ENCODE results near the gene MAGOH.

The MAGOH gene

DNA sequence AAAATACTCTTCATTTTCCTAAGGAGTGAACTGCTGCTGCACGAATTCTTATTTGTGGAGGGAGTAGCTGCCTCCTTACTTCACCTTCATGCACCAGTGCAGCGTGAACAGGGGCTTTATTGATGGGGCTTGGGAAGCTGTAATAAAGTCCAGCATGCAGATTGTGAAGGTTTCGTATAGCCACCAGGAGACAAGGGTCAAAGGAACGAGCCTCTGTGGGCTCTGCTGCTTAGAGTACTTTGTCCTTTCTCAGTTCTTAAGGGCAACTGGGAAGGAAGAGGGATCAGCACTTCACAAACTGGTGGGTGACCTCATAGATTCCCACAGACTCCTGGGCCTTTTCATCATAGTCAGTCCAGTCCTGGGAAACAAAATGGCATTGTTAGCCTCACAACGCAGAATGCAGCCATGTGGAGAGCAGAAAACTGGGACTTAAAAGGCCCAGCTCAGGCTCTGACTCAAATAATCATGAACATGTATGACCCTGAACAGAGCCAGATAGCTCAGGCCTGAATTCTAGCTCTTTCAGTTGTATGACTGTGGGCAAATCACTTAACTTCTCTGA, 23.9 kb downstream of the MAGOH start:
- Histone ChIP-seq H3K14ac (ENCODE audit: low read length in 2 of 2) (no peak overlapping the region), H3K23ac (ENCODE audit: low read length in 2 of 2) (no peak overlapping the region), H3K27ac (ENCODE audit: low read length, poor library complexity, severe bottlenecking) (no peak overlapping the region), H3K27me3 (ENCODE audit: control insufficient read depth in 1 of 2, insufficient read depth in 1 of 2, low read length in 2 of 2) (no peaks in the 10 kb centered on the region), H3K4ac (ENCODE audit: low read depth in 1 of 2, low read length in 2 of 2) (no peak overlapping the region), H4K91ac (ENCODE audit: low read length) (no peak overlapping the region), H3K4me2 (ENCODE audit: low read length, poor library complexity, severe bottlenecking) (no peak overlapping the region), H4K8ac (ENCODE audit: low read length) (no peak overlapping the region), H3K9ac (ENCODE audit: low read length) (no peak overlapping the region), H3K18ac (ENCODE audit: low read depth in 1 of 2, low read length in 2 of 2) (no peak overlapping the region), H2AFZ (ENCODE audit: low read depth, low read length) (no peak overlapping the region), H3K36me3 (ENCODE audit: control insufficient read depth in 1 of 2, insufficient read depth in 2 of 2, low read depth in 1 of 2, low read length in 2 of 2) (peaks cover 38 to 90% of the 10 kb centered on the region in 2 experiments), H2BK5ac (ENCODE audit: low read depth, low read length, poor library complexity, severe bottlenecking) (no peak overlapping the region), H2BK120ac (ENCODE audit: low read depth, low read length) (no peak overlapping the region), H3K9me3 (ENCODE audit: control insufficient read depth, low read length) (no peaks in the 10 kb centered on the region), H3K79me1 (replicated peaks; ENCODE audit: low read length, poor library complexity, severe bottlenecking) (peaks cover 28% of the 10 kb centered on the region), H2AK5ac (ENCODE audit: low read length, severe bottlenecking) (no peak overlapping the region), H2BK15ac (ENCODE audit: low read depth, poor library complexity, severe bottlenecking) (no peak overlapping the region), H3K4me1 (ENCODE audit: control insufficient read depth, insufficient read depth, low read depth, low read length) (peaks cover 2% of the 10 kb centered on the region), H3K4me3 (ENCODE audit: insufficient read depth in 1 of 2, low read depth in 1 of 2, low read length in 2 of 2) (no peak overlapping the region), H2BK12ac (ENCODE audit: low read length in 2 of 2) (no peak overlapping the region)
- no peak for DNase-seq
- 95% methylated on average over 5 of the region's 5 CpGs for WGBS

DNA sequence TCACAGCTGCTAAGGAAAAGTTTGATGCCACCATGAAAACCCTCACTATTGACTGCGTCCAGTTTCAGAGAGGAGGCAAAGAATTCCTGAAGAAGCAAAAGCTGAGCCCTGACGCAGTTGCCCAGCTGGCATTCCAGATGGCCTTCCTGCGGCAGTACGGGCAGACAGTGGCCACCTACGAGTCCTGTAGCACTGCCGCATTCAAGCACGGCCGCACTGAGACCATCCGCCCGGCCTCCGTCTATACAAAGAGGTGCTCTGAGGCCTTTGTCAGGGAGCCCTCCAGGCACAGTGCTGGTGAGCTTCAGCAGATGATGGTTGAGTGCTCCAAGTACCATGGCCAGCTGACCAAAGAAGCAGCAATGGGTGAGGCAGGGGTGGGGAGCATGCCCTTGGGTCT, 27.4 kb downstream of the MAGOH start:
- Histone ChIP-seq H3K18ac (ENCODE audit: low read depth in 1 of 2, low read length in 2 of 2) (no peak overlapping the region), H2BK120ac (ENCODE audit: low read depth, low read length) (no peak overlapping the region), H3K4me3 (ENCODE audit: insufficient read depth in 1 of 2, low read depth in 1 of 2, low read length in 2 of 2) (no peak overlapping the region), H3K9ac (ENCODE audit: low read length) (no peak overlapping the region), H2AK5ac (ENCODE audit: low read length, severe bottlenecking) (no peak overlapping the region), H3K23ac (ENCODE audit: low read length in 2 of 2) (no peak overlapping the region), H2BK5ac (ENCODE audit: low read depth, low read length, poor library complexity, severe bottlenecking) (no peak overlapping the region), H3K9me3 (ENCODE audit: control insufficient read depth, low read length) (no peaks in the 10 kb centered on the region), H3K27me3 (ENCODE audit: control insufficient read depth in 1 of 2, insufficient read depth in 1 of 2, low read length in 2 of 2) (no peaks in the 10 kb centered on the region), H4K91ac (ENCODE audit: low read length) (no peak overlapping the region), H2BK15ac (ENCODE audit: low read depth, poor library complexity, severe bottlenecking) (no peak overlapping the region), H4K8ac (ENCODE audit: low read length) (no peak overlapping the region), H3K4ac (ENCODE audit: low read depth in 1 of 2, low read length in 2 of 2) (no peak overlapping the region), H3K79me1 (replicated peaks; ENCODE audit: low read length, poor library complexity, severe bottlenecking) (peaks cover 22% of the 10 kb centered on the region), H3K14ac (ENCODE audit: low read length in 2 of 2) (no peak overlapping the region), H3K27ac (ENCODE audit: low read length, poor library complexity, severe bottlenecking) (no peak overlapping the region), H2AFZ (ENCODE audit: low read depth, low read length) (no peak overlapping the region), H3K4me2 (ENCODE audit: low read length, poor library complexity, severe bottlenecking) (no peak overlapping the region), H3K36me3 (ENCODE audit: control insufficient read depth in 1 of 2, insufficient read depth in 2 of 2, low read depth in 1 of 2, low read length in 2 of 2) (peaks cover 37 to 72% of the 10 kb centered on the region in 2 experiments), H3K4me1 (ENCODE audit: control insufficient read depth, insufficient read depth, low read depth, low read length) (no peaks in the 10 kb centered on the region), H2BK12ac (ENCODE audit: low read length in 2 of 2) (no peak overlapping the region)
- 98% methylated on average over 11 of the region's 11 CpGs for WGBS
- DNase-seq = no peak

DNA sequence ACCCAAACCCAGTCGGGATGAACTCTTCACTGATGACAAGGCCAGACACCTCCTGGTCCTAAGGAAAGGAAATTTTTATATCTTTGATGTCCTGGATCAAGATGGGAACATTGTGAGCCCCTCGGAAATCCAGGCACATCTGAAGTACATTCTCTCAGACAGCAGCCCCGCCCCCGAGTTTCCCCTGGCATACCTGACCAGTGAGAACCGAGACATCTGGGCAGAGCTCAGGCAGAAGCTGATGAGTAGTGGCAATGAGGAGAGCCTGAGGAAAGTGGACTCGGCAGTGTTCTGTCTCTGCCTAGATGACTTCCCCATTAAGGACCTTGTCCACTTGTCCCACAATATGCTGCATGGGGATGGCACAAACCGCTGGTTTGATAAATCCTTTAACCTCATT, 28.0 kb downstream of the MAGOH start:
- Histone ChIP-seq H3K4ac (ENCODE audit: low read depth in 1 of 2, low read length in 2 of 2) (no peak overlapping the region), H3K23ac (ENCODE audit: low read length in 2 of 2) (no peak overlapping the region), H2BK15ac (ENCODE audit: low read depth, poor library complexity, severe bottlenecking) (no peak overlapping the region), H3K9ac (ENCODE audit: low read length) (no peak overlapping the region), H4K91ac (ENCODE audit: low read length) (no peak overlapping the region), H3K27me3 (ENCODE audit: control insufficient read depth in 1 of 2, insufficient read depth in 1 of 2, low read length in 2 of 2) (no peaks in the 10 kb centered on the region), H3K4me1 (ENCODE audit: control insufficient read depth, insufficient read depth, low read depth, low read length) (no peaks in the 10 kb centered on the region), H2AFZ (ENCODE audit: low read depth, low read length) (no peak overlapping the region), H3K36me3 (ENCODE audit: control insufficient read depth in 1 of 2, insufficient read depth in 2 of 2, low read depth in 1 of 2, low read length in 2 of 2) (peaks cover 43 to 69% of the 10 kb centered on the region in 2 experiments), H3K18ac (ENCODE audit: low read depth in 1 of 2, low read length in 2 of 2) (no peak overlapping the region), H2AK5ac (ENCODE audit: low read length, severe bottlenecking) (no peak overlapping the region), H3K9me3 (ENCODE audit: control insufficient read depth, low read length) (no peaks in the 10 kb centered on the region), H3K79me1 (replicated peaks; ENCODE audit: low read length, poor library complexity, severe bottlenecking) (peaks cover 24% of the 10 kb centered on the region), H3K4me3 (ENCODE audit: insufficient read depth in 1 of 2, low read depth in 1 of 2, low read length in 2 of 2) (no peak overlapping the region), H2BK5ac (ENCODE audit: low read depth, low read length, poor library complexity, severe bottlenecking) (no peak overlapping the region), H4K8ac (ENCODE audit: low read length) (no peak overlapping the region), H2BK120ac (ENCODE audit: low read depth, low read length) (no peak overlapping the region), H2BK12ac (ENCODE audit: low read length in 2 of 2) (no peak overlapping the region), H3K27ac (ENCODE audit: low read length, poor library complexity, severe bottlenecking) (no peak overlapping the region), H3K4me2 (ENCODE audit: low read length, poor library complexity, severe bottlenecking) (no peak overlapping the region), H3K14ac (ENCODE audit: low read length in 2 of 2) (no peak overlapping the region)
- WGBS = 96% methylated on average over 6 of the region's 7 CpGs
- DNase-seq = no peak

DNA sequence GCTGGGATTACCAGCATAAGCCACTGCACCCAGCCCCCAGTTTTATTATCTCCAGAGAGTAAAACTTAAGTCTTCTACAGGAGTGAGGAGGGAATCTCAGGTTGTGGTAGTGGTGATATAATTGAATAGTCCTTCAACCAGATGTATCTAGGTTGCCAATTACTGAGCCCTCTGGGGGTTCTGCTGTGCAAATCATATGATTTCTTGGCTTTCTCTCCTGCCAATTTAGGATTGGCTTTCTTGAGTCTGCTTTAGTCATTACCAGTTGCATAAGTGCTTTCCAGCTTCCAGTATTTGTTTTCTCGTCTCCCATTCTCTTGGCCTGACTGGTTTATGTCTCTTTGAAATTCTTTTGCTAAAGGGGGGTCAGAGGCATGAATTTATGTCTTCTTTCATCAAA, 30.6 kb downstream of the MAGOH start:
- peaks cover 36 to 70% of the 10 kb centered on the region in 2 experiments for H3K36me3 ChIP-seq (ENCODE audit: control insufficient read depth in 1 of 2, insufficient read depth in 2 of 2, low read depth in 1 of 2, low read length in 2 of 2)
- no peak overlapping the region for H3K23ac ChIP-seq (ENCODE audit: low read length in 2 of 2)
- no peak overlapping the region for H4K91ac ChIP-seq (ENCODE audit: low read length)
- no peak for DNase-seq
- H3K79me1 ChIP-seq (replicated peaks; ENCODE audit: low read length, poor library complexity, severe bottlenecking) = peaks cover 22% of the 10 kb centered on the region
- H3K27me3 ChIP-seq (ENCODE audit: control insufficient read depth in 1 of 2, insufficient read depth in 1 of 2, low read length in 2 of 2) = no peaks in the 10 kb centered on the region
- H2BK120ac ChIP-seq (ENCODE audit: low read depth, low read length) = no peak overlapping the region
- H3K18ac ChIP-seq (ENCODE audit: low read depth in 1 of 2, low read length in 2 of 2) = no peak overlapping the region
- no peaks in the 10 kb centered on the region for H3K4me1 ChIP-seq (ENCODE audit: control insufficient read depth, insufficient read depth, low read depth, low read length)
- H4K8ac ChIP-seq (ENCODE audit: low read length) = no peak overlapping the region
- H3K4me2 ChIP-seq (ENCODE audit: low read length, poor library complexity, severe bottlenecking) = no peak overlapping the region
- peak overlapping the region in 1 of 2 experiments; percentile 36 for H3K4me3 ChIP-seq (ENCODE audit: insufficient read depth in 1 of 2, low read depth in 1 of 2, low read length in 2 of 2)
- H2AFZ ChIP-seq (ENCODE audit: low read depth, low read length) = no peak overlapping the region
- H3K9ac ChIP-seq (ENCODE audit: low read length) = peak overlapping the region; percentile 40
- H3K4ac ChIP-seq (ENCODE audit: low read depth in 1 of 2, low read length in 2 of 2) = no peak overlapping the region
- no CpG with 5 or more reads among the region's 1 CpG for WGBS
- no peak overlapping the region for H2BK12ac ChIP-seq (ENCODE audit: low read length in 2 of 2)
- H3K9me3 ChIP-seq (ENCODE audit: control insufficient read depth, low read length) = no peaks in the 10 kb centered on the region
- no peak overlapping the region for H2BK5ac ChIP-seq (ENCODE audit: low read depth, low read length, poor library complexity, severe bottlenecking)
- H3K14ac ChIP-seq (ENCODE audit: low read length in 2 of 2) = no peak overlapping the region
- H2AK5ac ChIP-seq (ENCODE audit: low read length, severe bottlenecking) = no peak overlapping the region
- H2BK15ac ChIP-seq (ENCODE audit: low read depth, poor library complexity, severe bottlenecking) = no peak overlapping the region
- H3K27ac ChIP-seq (ENCODE audit: low read length, poor library complexity, severe bottlenecking) = no peak overlapping the region

Measured in mesenchymal stem cell (in vitro differentiated cells and primary cell).